Kidney (tissue), 14 donors: ENCODE measurements around the gene EIF4E1B. TPM values are rescaled to one million over a fixed set of nuclear protein-coding genes. Genes with fewer than 3 reads are reported as not detected.
A peak's percentile ranks its signal among the peaks of the same experiment; 100 is the strongest.
"Not testable (repeated sequence)": the region's sequence is repeated elsewhere in the genome, so short reads cannot be mapped to it uniquely, and the experiment has no call there.

Source experiments
- DNase-seq, 5 donors: peaks; one replicate each; pipeline ENCODE4 v3.0.0-alpha.2; 2013 to 2020
- FAIRE-seq: peaks from 2 replicates; lab custom pipeline; 2012; peaks lifted over from hg19 to GRCh38; lab: Jason Lieb, UNC
- H3K27ac ChIP-seq, 2 donors: one replicate each; pipeline ENCODE4 v1.7.0; 2013; ENCODE audit warnings: low read depth in 2 of 2, low read length in 2 of 2, inconsistent platforms in 1 of 2
- H3K27me3 ChIP-seq: one replicate; pipeline ENCODE4 v1.7.1; 2013; ENCODE audit warnings: low read length, inconsistent platforms; ENCODE audit not compliant: control insufficient read depth, insufficient read depth
- H3K36me3 ChIP-seq, 3 donors: one replicate each; pipeline versions ENCODE4 v1.7.0 to v1.7.1; 2013; ENCODE audit warnings: low read length in 3 of 3, control low read depth in 1 of 3, inconsistent platforms in 1 of 3; ENCODE audit not compliant: insufficient read depth in 3 of 3, control insufficient read depth in 2 of 3
- H3K4me1 ChIP-seq, 3 donors: one replicate each; pipeline versions ENCODE4 v1.7.0 to v1.7.1; 2013; ENCODE audit warnings: low read length in 3 of 3, inconsistent platforms in 1 of 3, low read depth in 1 of 3; ENCODE audit not compliant: control insufficient read depth in 2 of 3, insufficient read depth in 2 of 3
- H3K4me3 ChIP-seq, 3 donors: one replicate each; pipeline versions ENCODE4 v1.7.0 to v1.8.1; 2013; ENCODE audit warnings: low read length in 3 of 3, control low read depth in 1 of 3, inconsistent platforms in 1 of 3
- H3K9ac ChIP-seq, 3 donors: one replicate each; pipeline versions ENCODE4 v1.7.0 to v1.7.1; 2013; ENCODE audit warnings: low read length in 3 of 3, control low read depth in 1 of 3, inconsistent platforms in 1 of 3
- H3K9me3 ChIP-seq, 3 donors: one replicate each; pipeline versions ENCODE4 v1.7.0 to v1.7.1; 2013; ENCODE audit warnings: low read length in 3 of 3, control low read depth in 1 of 3, inconsistent platforms in 1 of 3; ENCODE audit not compliant: control insufficient read depth in 2 of 3, insufficient read depth in 1 of 3
- intact Hi-C: fragments of 100-400 bp; cut with DNase I; formaldehyde crosslinking; loops from one replicate; pipeline ENCODE4 v1.11.1; 2022
- polyA plus RNA-seq: library from polyadenylated mRNA; stranded (reverse); fragments of 350-450 nt; fragmentation: Illumina TruSeq; extraction: RNeasy Lipid Tissue Mini Kit (QIAGEN cat#74804); gene quantifications from one replicate; pipeline ENCODE4 v1.2.3, GENCODE V29; 2014; ENCODE audit warnings: low read depth, low replicate concordance; ENCODE audit not compliant: insufficient read depth
- total RNA-seq: library from RNA; stranded (reverse); fragmentation: NEBNext Ultra II Directional; extraction: Animal tissue kit (Norgen Biotek cat#: 25700); gene quantifications from one replicate; pipeline ENCODE4 v1.2.1, GENCODE V29; 2021
- TF ChIP-seq, protein P1 (sequence below): IDR thresholded peaks from 3 replicates; pipeline ENCODE4 v1.5.1; 2012; ENCODE audit warnings: mild to moderate bottlenecking, moderate library complexity, borderline replicate concordance; ENCODE audit not compliant: insufficient read depth; ENCODE audit errors: extremely low read depth
- donor health status: control.
- donor health status: control.
- donor health status: control.
- donor health status: control.
- donor health status: control.
- donor health status: DM: yes; HTN: yes; CAD: no.
- donor health status: Normal renal cell carcinoma (clear cell type).

The EIF4E1B gene
- total and polyA plus RNA-seq, 2 donors from 2014 or later, result not detected

- Histone ChIP-seq H3K4me3 (no peak overlapping the region), H3K9ac (no peak overlapping the region), H3K36me3 (no peaks in the 10 kb centered on the region), H3K27me3 (no peaks in the 10 kb centered on the region), H3K27ac (no peak overlapping the region), H3K9me3 (peaks cover 0 to 3% (median 0%) of the 10 kb centered on the region in 3 donors), H3K4me1 (peaks cover 0 to 4% (median 0%) of the 10 kb centered on the region in 3 donors)
- intact Hi-C loops, result no loop called here
- FAIRE-seq (no peak), DNase-seq (peak; percentile 57 to 80 (median 71))
- TF ChIP-seq, protein P1, sequence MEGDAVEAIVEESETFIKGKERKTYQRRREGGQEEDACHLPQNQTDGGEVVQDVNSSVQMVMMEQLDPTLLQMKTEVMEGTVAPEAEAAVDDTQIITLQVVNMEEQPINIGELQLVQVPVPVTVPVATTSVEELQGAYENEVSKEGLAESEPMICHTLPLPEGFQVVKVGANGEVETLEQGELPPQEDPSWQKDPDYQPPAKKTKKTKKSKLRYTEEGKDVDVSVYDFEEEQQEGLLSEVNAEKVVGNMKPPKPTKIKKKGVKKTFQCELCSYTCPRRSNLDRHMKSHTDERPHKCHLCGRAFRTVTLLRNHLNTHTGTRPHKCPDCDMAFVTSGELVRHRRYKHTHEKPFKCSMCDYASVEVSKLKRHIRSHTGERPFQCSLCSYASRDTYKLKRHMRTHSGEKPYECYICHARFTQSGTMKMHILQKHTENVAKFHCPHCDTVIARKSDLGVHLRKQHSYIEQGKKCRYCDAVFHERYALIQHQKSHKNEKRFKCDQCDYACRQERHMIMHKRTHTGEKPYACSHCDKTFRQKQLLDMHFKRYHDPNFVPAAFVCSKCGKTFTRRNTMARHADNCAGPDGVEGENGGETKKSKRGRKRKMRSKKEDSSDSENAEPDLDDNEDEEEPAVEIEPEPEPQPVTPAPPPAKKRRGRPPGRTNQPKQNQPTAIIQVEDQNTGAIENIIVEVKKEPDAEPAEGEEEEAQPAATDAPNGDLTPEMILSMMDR, result no peak
Measured at GRCh38 chr5:176596689-176597416, 33.6 kb upstream of the EIF4E1B start.

GRCh38 chr5:176597417-176598389 is 32.8 kb upstream of the EIF4E1B start:
- FAIRE-seq (no peak), DNase-seq (peak in 1 of 5 donors; percentile 75)
- TF ChIP-seq, protein P1, result no peak
- peaks cover 0 to 4% (median 0%) of the 10 kb centered on the region in 3 donors for H3K4me1 ChIP-seq
- no peak overlapping the region for H3K4me3 ChIP-seq
- intact Hi-C loops, result no loop called here
- no peaks in the 10 kb centered on the region for H3K9me3 ChIP-seq
- no peaks in the 10 kb centered on the region for H3K27me3 ChIP-seq
- no peaks in the 10 kb centered on the region for H3K36me3 ChIP-seq
- H3K9ac ChIP-seq, result no peak overlapping the region
- H3K27ac ChIP-seq, result no peak overlapping the region

- FAIRE-seq, H3K27me3 ChIP-seq, H3K9ac ChIP-seq, H3K4me1 ChIP-seq, H3K27ac ChIP-seq, H3K9me3 ChIP-seq, H3K36me3 ChIP-seq, intact Hi-C loops, DNase-seq, H3K4me3 ChIP-seq: not testable (repeated sequence)
Measured at GRCh38 chr5:176599749-176600430, 30.6 kb upstream of the EIF4E1B start.
